ENCODE results near the gene COL20A1.

DNA sequence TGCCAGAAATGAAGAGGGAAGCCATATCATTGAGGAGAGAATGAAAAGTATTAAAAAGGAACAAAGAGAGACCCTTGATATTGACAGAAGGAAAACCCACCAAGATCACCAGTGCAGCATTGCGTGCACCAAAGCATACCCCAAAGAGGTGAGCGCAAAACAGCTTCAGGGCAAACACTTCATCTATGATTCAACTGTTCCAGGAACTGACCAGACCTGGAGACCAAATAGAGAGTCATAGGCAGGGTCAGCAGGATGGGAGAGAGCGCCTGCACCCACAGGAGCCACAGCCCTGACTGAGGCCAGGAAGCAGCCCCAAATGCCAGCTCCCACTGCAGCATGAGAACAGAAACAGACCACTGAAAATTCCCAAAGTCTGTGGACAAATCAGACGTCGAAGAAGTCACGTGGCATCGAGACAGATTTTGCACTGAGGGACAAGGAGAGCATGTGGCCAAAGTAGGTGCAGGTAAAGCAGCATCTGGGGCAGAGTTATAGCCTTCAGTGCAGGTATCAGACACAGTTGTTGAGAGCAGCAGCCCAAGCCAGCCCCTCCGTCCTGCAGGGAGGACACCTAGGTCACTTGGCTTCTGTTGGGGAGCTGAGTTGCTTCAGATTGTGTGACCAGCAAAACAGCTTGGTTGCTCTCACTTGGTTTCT lies 38.9 kb downstream of the COL20A1 start:
- TF ChIP-seq POLR2AphosphoS5 (IDR thresholded peaks at IDR 0.05; ENCODE audit: low read depth, low read length) (no peak), SIN3A (IDR thresholded peaks at IDR 0.05; ENCODE audit: borderline replicate concordance, insufficient read depth, low read length) (no peak), TAF1 (IDR thresholded peaks at IDR 0.05; ENCODE audit: borderline replicate concordance, insufficient read depth, low read length) (no peak)
- TF ChIP-seq, protein P1, sequence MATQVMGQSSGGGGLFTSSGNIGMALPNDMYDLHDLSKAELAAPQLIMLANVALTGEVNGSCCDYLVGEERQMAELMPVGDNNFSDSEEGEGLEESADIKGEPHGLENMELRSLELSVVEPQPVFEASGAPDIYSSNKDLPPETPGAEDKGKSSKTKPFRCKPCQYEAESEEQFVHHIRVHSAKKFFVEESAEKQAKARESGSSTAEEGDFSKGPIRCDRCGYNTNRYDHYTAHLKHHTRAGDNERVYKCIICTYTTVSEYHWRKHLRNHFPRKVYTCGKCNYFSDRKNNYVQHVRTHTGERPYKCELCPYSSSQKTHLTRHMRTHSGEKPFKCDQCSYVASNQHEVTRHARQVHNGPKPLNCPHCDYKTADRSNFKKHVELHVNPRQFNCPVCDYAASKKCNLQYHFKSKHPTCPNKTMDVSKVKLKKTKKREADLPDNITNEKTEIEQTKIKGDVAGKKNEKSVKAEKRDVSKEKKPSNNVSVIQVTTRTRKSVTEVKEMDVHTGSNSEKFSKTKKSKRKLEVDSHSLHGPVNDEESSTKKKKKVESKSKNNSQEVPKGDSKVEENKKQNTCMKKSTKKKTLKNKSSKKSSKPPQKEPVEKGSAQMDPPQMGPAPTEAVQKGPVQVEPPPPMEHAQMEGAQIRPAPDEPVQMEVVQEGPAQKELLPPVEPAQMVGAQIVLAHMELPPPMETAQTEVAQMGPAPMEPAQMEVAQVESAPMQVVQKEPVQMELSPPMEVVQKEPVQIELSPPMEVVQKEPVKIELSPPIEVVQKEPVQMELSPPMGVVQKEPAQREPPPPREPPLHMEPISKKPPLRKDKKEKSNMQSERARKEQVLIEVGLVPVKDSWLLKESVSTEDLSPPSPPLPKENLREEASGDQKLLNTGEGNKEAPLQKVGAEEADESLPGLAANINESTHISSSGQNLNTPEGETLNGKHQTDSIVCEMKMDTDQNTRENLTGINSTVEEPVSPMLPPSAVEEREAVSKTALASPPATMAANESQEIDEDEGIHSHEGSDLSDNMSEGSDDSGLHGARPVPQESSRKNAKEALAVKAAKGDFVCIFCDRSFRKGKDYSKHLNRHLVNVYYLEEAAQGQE (IDR thresholded peaks at IDR 0.05; ENCODE audit: insufficient read depth in 1 of 2, low read depth in 2 of 2, low read length in 2 of 2) = no peak

Measured in PFSK-1 (cell line).